Ovary (tissue), 1 donor: ENCODE measurements around the gene NPIPB2.
"Not testable (repeated sequence)": the region's sequence is repeated elsewhere in the genome, so short reads cannot be mapped to it uniquely, and the experiment has no call there.

Experiments
- EP300 ChIP-seq: sonication (generic); formaldehyde crosslinking; IDR thresholded peaks from one replicate; pipeline ENCODE4 v1.6.1; 2017; ENCODE audit warnings: antibody characterized with exemption
- POLR2A ChIP-seq: fragments of 450-650 bp; IDR thresholded peaks from one replicate; pipeline ENCODE4 v1.6.1; 2017; ENCODE audit warnings: antibody characterized with exemption, mild to moderate bottlenecking, moderate library complexity

DNA sequence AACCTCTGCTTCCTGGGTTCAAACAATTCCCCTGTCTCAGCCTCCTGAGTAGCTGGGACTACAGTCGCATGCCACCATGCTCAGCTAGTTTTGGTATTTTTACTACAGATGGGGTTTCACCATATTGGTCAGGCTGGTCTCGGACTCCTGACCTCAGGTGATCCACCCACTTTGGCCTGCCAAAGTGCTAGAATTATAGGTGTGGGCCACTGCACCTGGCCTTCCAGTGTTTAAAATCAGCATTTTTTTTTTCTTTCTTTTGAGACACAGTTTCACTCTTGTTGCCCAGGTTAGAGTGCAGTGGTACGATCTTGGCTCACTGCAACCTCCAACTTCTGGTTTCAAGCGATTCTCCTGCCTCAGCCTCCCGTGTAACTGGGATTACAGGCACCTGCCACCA is 28.4 kb upstream of the NPIPB2 start:
- not testable (repeated sequence) for TF ChIP-seq POLR2A, EP300
